ENCODE data around the gene TOR4A.

- TF ChIP-seq POLR2A (IDR thresholded peaks at IDR 0.05): no peak
- TF ChIP-seq, protein P1, sequence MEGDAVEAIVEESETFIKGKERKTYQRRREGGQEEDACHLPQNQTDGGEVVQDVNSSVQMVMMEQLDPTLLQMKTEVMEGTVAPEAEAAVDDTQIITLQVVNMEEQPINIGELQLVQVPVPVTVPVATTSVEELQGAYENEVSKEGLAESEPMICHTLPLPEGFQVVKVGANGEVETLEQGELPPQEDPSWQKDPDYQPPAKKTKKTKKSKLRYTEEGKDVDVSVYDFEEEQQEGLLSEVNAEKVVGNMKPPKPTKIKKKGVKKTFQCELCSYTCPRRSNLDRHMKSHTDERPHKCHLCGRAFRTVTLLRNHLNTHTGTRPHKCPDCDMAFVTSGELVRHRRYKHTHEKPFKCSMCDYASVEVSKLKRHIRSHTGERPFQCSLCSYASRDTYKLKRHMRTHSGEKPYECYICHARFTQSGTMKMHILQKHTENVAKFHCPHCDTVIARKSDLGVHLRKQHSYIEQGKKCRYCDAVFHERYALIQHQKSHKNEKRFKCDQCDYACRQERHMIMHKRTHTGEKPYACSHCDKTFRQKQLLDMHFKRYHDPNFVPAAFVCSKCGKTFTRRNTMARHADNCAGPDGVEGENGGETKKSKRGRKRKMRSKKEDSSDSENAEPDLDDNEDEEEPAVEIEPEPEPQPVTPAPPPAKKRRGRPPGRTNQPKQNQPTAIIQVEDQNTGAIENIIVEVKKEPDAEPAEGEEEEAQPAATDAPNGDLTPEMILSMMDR (IDR thresholded peaks at IDR 0.05): no peak
Measured at GRCh38 chr9:137252555-137253506, 24.7 kb upstream of the TOR4A start.
